Heart left ventricle (tissue), 16 donors: ENCODE data around the gene TNP2. TPM values are rescaled to one million over a fixed set of nuclear protein-coding genes. Genes with fewer than 3 reads are reported as not detected.

Experiments used
- ATAC-seq, 4 donors: fragments of 200-7000 bp; cut with Tn5 transposase; one replicate each; pipeline ENCODE4 v1.9.1; 2020 to 2022; ENCODE audit warnings: moderate library complexity in 4 of 4, mild to moderate bottlenecking in 3 of 4, moderate number of reproducible peaks in 1 of 4
- DNase-seq, 5 donors: peaks; one replicate each; pipeline ENCODE4 v3.0.0-alpha.2; 2020
- H3K27ac ChIP-seq, 12 donors: fragments of 200-600 bp; sonication (generic) in 4 of 12; one replicate each; pipeline versions ENCODE4 v1.5.0 to v1.8.0; 2016 to 2022; ENCODE audit warnings: mild to moderate bottlenecking in 2 of 12
- H3K27me3 ChIP-seq, 9 donors: fragments of 200-600 bp; sonication (generic) in 2 of 9; one replicate each; pipeline versions ENCODE4 v1.5.1 to v1.8.0; 2016 to 2022; ENCODE audit warnings: mild to moderate bottlenecking in 3 of 9
- H3K36me3 ChIP-seq, 9 donors: fragments of 200-600 bp; sonication (generic) in 2 of 9; one replicate each; pipeline versions ENCODE4 v1.5.0 to v1.8.0; 2018 to 2022; ENCODE audit warnings: mild to moderate bottlenecking in 2 of 9
- H3K4me1 ChIP-seq, 12 donors: fragments of 200-600 bp; sonication (generic) in 4 of 12; one replicate each; pipeline versions ENCODE4 v1.5.0 to v1.8.0; 2016 to 2022; ENCODE audit warnings: mild to moderate bottlenecking in 3 of 12
- H3K4me3 ChIP-seq, 12 donors: fragments of 200-600 bp; sonication (generic) in 4 of 12; one replicate each; pipeline versions ENCODE4 v1.5.0 to v1.8.0; 2017 to 2022; ENCODE audit warnings: mild to moderate bottlenecking in 9 of 12, moderate library complexity in 4 of 12
- H3K9me3 ChIP-seq, 12 donors: fragments of 200-600 bp; sonication (generic) in 4 of 12; one replicate each; pipeline versions ENCODE4 v1.5.0 to v1.8.0; 2016 to 2022; ENCODE audit warnings: mild to moderate bottlenecking in 1 of 12
- CTCF ChIP-seq, 12 donors: fragments of 200-600 bp; sonication (generic) in 4 of 12; IDR thresholded peaks; one replicate each; pipeline versions ENCODE4 v1.5.0 to v1.8.0; 2018 to 2022; ENCODE audit warnings: antibody characterized with exemption in 12 of 12, mild to moderate bottlenecking in 5 of 12
- POLR2A ChIP-seq, 2 donors: fragments of 450-650 bp; IDR thresholded peaks; one replicate each; pipeline ENCODE4 v1.6.1; 2017; ENCODE audit warnings: antibody characterized with exemption in 2 of 2, mild to moderate bottlenecking in 2 of 2, moderate library complexity in 2 of 2
- WGBS, 4 donors: extraction: QIAGEN DNeasy Blood & Tissue Kit in 2 of 4; methylation state at CpG; one replicate each; pipeline versions ENCODE4 v1.1.5 to v1.1.7; 2013 to 2018; 5-methylcytosine and 5-hydroxymethylcytosine counted together
- intact Hi-C, 10 donors: fragments of 100-400 bp; cut with DNase I; formaldehyde crosslinking; loops; one replicate each; pipeline versions ENCODE4 v1.11.1 to v1.14.2; 2022
- polyA plus RNA-seq, 2 donors: library from polyadenylated mRNA; stranded (reverse); fragments of 200-250 nt; gene quantifications; one replicate each; pipeline ENCODE4 v1.2.3, GENCODE V29; 2013
- total RNA-seq, 9 donors: library from RNA; depleted of rRNA in 2 of 9; stranded (reverse); fragments of >200 nt in 2 of 9; fragmentation: NEBNext Ultra II Directional in 3 of 9; extraction: Animal tissue kit (Norgen Biotek cat#: 25700) in 3 of 9; gene quantifications; one replicate each; pipeline versions ENCODE4 v1.1.0 to v1.2.4, GENCODE V29; 2016 to 2023
- donor health status: ischemic (EF 13 %, LVEDD 7.1; RV severe dilation, severe dysfunction).
- donor health status: healthy with polysubstance abuse.
- donor health status: DM: no; HTN: yes; CAD: no.
- donor health status: DM: no; HTN: no; CAD: no.
- donor health status: ischemic (EF 25% LVEDD 6.9; RV normal size, moderate dysfunction).
- donor health status: ischemic (EF 25% LVEDD 5.7; RV mildly dilated, moderate dysfunction).
- donor health status: healthy.
- donor health status: DM: yes; HTN: yes; CAD: no.
- donor health status: ischemic (EF 35%, LVEDD 5.7; RV mildly dilated, moderate dysfunction).
- donor health status: nonischemic (EF 11% LVEDD 7.7; RV severe dilation, severe dysfunction).
- donor health status: DM: yes; HTN: yes; CAD: no.
- donor health status: PGD.
- donor health status: ischemic (EF 29% LVEDD 5.4; RV normal size, mild dysfunction).
- donor health status: nonischemic (EF 23%, LVEDD 6.1; RV moderate dilation, normal function).

The TNP2 gene
- total and polyA plus RNA-seq, 11 donors = not detected

- DNase-seq (peak in 1 of 5 donors; percentile 17), ATAC-seq (no peak)
- H3K36me3 ChIP-seq = peaks cover 0 to 27% (median 0%) of the 10 kb centered on the region in 9 donors
- peak overlapping the region in 2 of 12 donors; percentile 63 to 75 for H3K4me3 ChIP-seq
- peak overlapping the region in 2 of 12 donors; percentile 4 to 99 for H3K27ac ChIP-seq
- intact Hi-C loops = loop anchor here in 6 of 10 donors (5.0 to 10.0 kb wide), 7 partner anchors 89 to 509 kb away; partner anchors contain the start of gene NUBP1 (in 1 of the 6)
- no peaks in the 10 kb centered on the region for H3K27me3 ChIP-seq
- H3K9me3 ChIP-seq = no peaks in the 10 kb centered on the region
- WGBS, 4 donors = 80 to 89% (median 87%) methylated on average over 4 to 5 of the region's 5 CpGs
- TF ChIP-seq CTCF (IDR thresholded peaks at IDR 0.05) (no peak), POLR2A (IDR thresholded peaks at IDR 0.05) (no peak)
- H3K4me1 ChIP-seq = peaks cover 0 to 44% (median 24%) of the 10 kb centered on the region in 12 donors
These were observed 15.8 kb downstream of the TNP2 start for GRCh38 chr16:11253009-11253994.

GRCh38 chr16:11252482-11252931, 16.6 kb downstream of the TNP2 start:
- H3K9me3 ChIP-seq = no peaks in the 10 kb centered on the region
- H3K27ac ChIP-seq = peak overlapping the region in 1 of 12 donors; percentile 99
- intact Hi-C loops = loop anchor here in 6 of 10 donors (5.0 to 10.0 kb wide), 7 partner anchors 88 to 508 kb away; partner anchors contain the start of gene NUBP1 (in 1 of the 6)
- peak overlapping the region in 1 of 12 donors; percentile 75 for H3K4me3 ChIP-seq
- no peaks in the 10 kb centered on the region for H3K27me3 ChIP-seq
- TF ChIP-seq CTCF (IDR thresholded peaks at IDR 0.05) (no peak), POLR2A (IDR thresholded peaks at IDR 0.05) (no peak)
- H3K4me1 ChIP-seq = peaks cover 0 to 37% (median 24%) of the 10 kb centered on the region in 12 donors
- DNase-seq (no peak), ATAC-seq (no peak)
- 92 to 96% (median 94%) methylated on average over 8 of the region's 8 CpGs for WGBS, 4 donors
- H3K36me3 ChIP-seq = peaks cover 0 to 27% (median 0%) of the 10 kb centered on the region in 9 donors

- DNase-seq (peak in 1 of 5 donors; percentile 54), ATAC-seq (no peak)
- intact Hi-C loops = loop anchor here in 6 of 10 donors (5.0 to 10.0 kb wide), 7 partner anchors 87 to 507 kb away; partner anchors contain the start of gene NUBP1 (in 1 of the 6)
- WGBS, 4 donors = 81 to 91% (median 85%) methylated on average over 17 to 18 of the region's 18 CpGs
- H3K27ac ChIP-seq = peak overlapping the region in 1 of 12 donors; percentile 99
- peaks cover 0 to 27% (median 0%) of the 10 kb centered on the region in 9 donors for H3K36me3 ChIP-seq
- H3K9me3 ChIP-seq = no peaks in the 10 kb centered on the region
- TF ChIP-seq CTCF (IDR thresholded peaks at IDR 0.05) = no peak
- no peak for TF ChIP-seq POLR2A (IDR thresholded peaks at IDR 0.05)
- peaks cover 0 to 30% (median 17%) of the 10 kb centered on the region in 12 donors for H3K4me1 ChIP-seq
- H3K27me3 ChIP-seq = no peaks in the 10 kb centered on the region
- peak overlapping the region in 1 of 12 donors; percentile 75 for H3K4me3 ChIP-seq
These were observed 17.3 kb downstream of the TNP2 start for GRCh38 chr16:11251525-11252481.
